ENCODE results near the gene ILK.
A peak's percentile ranks its signal among the peaks of the same experiment; 100 is the strongest.

ILK gene

DNA sequence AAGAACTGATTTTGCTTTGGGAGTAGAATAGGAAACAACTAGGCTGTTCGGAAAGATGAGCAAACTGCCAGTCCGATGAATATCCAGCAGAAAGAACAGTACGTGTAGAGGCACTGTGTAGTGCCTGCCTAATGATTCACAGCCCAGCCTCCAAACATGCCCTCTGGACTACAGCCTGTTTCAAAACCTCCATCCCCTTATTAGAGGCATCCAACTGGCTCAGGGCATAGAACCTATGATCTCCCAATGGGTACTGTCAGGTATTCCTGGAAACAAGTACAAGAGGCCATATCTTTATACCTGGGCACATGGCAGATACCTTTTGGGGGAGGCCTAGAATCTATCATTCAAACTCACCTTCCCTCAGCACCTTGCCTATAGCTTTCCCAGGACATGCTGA lies 5.0 kb upstream of the ILK start:
- Histone ChIP-seq H3K27me3 (ENCODE audit: insufficient read depth, low read length) (no peaks in the 10 kb centered on the region), H3K27ac (ENCODE audit: low read depth, low read length) (no peak overlapping the region), H3K4me1 (ENCODE audit: insufficient read depth, low read length) (peaks cover 6% of the 10 kb centered on the region; the same call in 1 of the 2 replicates), H3K9me3 (ENCODE audit: insufficient read depth, low read depth, low read length) (no peaks in the 10 kb centered on the region), H3K9ac (ENCODE audit: low read depth, low read length) (no peak overlapping the region), H3K36me3 (ENCODE audit: insufficient read depth, low read length) (peaks cover 52% of the 10 kb centered on the region), H3K4me3 (ENCODE audit: low read length) (no peak overlapping the region)
- 96% methylated on average over 3 of the region's 3 CpGs for WGBS

DNA sequence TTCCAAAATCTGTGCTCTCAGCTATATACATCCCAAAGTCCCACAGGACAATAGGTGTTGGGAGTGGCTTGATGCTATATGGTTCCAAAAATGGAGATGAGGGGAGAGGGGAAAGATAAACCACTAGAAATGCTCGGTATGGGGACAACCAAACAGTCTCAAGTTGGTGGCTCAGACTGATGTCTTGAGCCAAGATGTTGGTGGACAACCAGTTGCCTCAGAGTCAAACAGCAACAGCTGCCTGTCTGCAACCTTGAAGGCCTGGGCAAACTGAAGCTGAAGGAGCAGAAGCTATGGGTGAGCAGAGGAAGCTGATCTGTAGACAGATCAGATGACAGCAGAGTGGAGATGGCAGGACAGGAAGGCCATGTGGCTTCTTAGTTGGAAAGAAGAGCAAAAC lies 4.1 kb upstream of the ILK start:
- H3K9ac ChIP-seq (ENCODE audit: low read depth, low read length): no peak overlapping the region
- no peaks in the 10 kb centered on the region for H3K9me3 ChIP-seq (ENCODE audit: insufficient read depth, low read depth, low read length)
- no peak overlapping the region for H3K27ac ChIP-seq (ENCODE audit: low read depth, low read length)
- H3K4me1 ChIP-seq (ENCODE audit: insufficient read depth, low read length): peaks cover 6% of the 10 kb centered on the region; the same call in 1 of the 2 replicates
- no peak overlapping the region for H3K4me3 ChIP-seq (ENCODE audit: low read length)
- no peaks in the 10 kb centered on the region for H3K27me3 ChIP-seq (ENCODE audit: insufficient read depth, low read length)
- WGBS: 88% methylated on average over 1 of the region's 1 CpG
- H3K36me3 ChIP-seq (ENCODE audit: insufficient read depth, low read length): peaks cover 52% of the 10 kb centered on the region

DNA sequence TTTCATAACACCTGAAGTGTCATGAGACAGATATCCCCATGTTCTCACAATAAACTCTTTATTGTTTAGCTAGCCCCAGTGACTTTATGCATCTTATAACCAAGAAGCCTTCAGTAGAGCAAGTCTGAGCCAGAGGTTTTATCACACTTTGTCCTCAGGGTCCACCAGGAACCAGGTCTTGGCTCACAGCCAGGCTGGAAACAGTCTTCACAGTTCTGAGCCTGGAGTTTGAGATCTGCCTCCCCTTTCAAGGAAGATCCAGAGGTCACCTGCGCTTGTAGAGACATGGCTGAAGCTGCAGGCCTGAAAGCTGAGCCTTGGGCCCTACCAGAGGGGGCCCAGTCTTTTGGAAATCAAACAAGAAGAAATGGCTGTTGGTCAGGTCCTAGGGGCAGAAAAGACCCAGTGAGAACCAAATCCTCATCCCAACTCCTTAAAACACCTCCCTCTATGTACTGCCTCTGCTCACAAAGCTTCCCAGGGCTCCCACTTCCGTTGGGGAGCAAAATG lies 3.6 kb upstream of the ILK start:
- Histone ChIP-seq H3K4me1 (ENCODE audit: insufficient read depth, low read length) (peaks cover 10% of the 10 kb centered on the region), H3K36me3 (ENCODE audit: insufficient read depth, low read length) (peaks cover 52% of the 10 kb centered on the region), H3K4me3 (ENCODE audit: low read length) (no peak overlapping the region), H3K9me3 (ENCODE audit: insufficient read depth, low read depth, low read length) (no peaks in the 10 kb centered on the region), H3K27ac (ENCODE audit: low read depth, low read length) (no peak overlapping the region), H3K27me3 (ENCODE audit: insufficient read depth, low read length) (no peaks in the 10 kb centered on the region), H3K9ac (ENCODE audit: low read depth, low read length) (no peak overlapping the region)
- WGBS: 92% methylated on average over 2 of the region's 2 CpGs

DNA sequence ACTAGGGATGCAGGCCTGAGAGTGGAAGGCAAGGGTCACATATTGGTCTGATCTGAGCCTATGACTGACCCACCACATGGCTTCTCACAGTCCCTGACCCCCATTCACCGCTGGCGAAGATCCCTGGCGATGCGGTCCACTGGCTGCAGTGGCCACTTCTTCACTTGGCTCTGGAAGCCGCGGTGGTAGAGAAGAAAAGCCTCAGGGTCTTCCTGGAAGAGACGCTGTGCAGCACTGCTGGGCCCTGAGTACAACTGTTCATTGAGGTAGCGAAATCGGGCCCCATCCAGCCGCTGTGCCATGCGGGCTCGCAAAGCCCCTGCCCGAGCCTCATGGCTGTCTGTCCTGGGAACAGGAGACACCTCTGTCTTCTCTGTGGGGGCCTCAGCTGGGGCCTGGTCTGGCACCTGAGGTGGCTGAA lies 2.5 kb upstream of the ILK start:
- Histone ChIP-seq H3K9me3 (ENCODE audit: insufficient read depth, low read depth, low read length) (no peaks in the 10 kb centered on the region), H3K4me1 (ENCODE audit: insufficient read depth, low read length) (peaks cover 16% of the 10 kb centered on the region), H3K36me3 (ENCODE audit: insufficient read depth, low read length) (peaks cover 46% of the 10 kb centered on the region), H3K9ac (ENCODE audit: low read depth, low read length) (no peak overlapping the region), H3K27me3 (ENCODE audit: insufficient read depth, low read length) (no peaks in the 10 kb centered on the region), H3K27ac (ENCODE audit: low read depth, low read length) (no peak overlapping the region), H3K4me3 (ENCODE audit: low read length) (no peak overlapping the region)
- WGBS: 97% methylated on average over 13 of the region's 13 CpGs

DNA sequence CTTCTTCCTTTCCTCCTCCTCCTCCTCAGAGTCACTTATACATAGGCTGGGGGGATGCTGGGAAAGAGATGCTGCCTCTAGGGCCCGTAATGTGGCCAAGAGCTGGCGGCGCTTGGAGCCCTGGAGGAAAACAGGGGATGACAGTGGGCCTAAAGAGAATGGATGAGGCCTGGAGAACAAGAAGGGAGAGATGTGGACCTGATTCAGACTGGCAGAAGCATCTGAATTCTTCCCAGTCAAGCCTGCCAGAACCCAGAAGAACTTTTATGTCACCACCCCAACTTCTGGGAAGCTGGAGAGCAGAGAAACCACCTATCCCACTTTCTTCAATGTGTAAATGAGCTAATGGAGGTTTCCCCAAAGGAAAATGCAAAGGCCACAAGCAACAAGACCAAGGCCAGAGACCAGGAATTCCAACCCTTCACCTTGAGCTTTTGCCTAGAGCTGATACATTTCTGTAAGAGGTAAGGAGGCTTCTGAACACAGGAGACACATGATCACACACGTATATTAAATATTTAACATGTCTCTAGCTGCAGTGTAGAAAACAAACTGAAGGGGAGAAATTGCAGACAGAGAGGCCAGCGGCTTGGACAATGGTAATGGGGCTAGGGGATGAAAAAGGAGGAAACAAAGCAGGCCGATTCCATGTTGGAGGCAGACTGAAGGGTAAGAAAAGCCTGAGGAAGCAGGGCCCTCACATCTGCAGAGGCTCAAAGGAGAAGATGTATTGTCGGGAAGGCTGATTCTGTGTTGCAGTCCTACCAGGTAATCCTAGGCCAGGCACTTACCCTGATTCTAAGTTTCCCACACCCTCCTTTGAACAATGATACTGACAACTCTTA lies 1.3 kb upstream of the ILK start:
- Histone ChIP-seq H3K27ac (ENCODE audit: low read depth, low read length) (no peak overlapping the region), H3K9me3 (ENCODE audit: insufficient read depth, low read depth, low read length) (no peaks in the 10 kb centered on the region), H3K9ac (ENCODE audit: low read depth, low read length) (peak overlapping the region; percentile 88), H3K27me3 (ENCODE audit: insufficient read depth, low read length) (no peaks in the 10 kb centered on the region), H3K4me3 (ENCODE audit: low read length) (peak overlapping the region; percentile 81), H3K36me3 (ENCODE audit: insufficient read depth, low read length) (peaks cover 39% of the 10 kb centered on the region), H3K4me1 (ENCODE audit: insufficient read depth, low read length) (peaks cover 27% of the 10 kb centered on the region)
- WGBS: 69% methylated on average over 6 of the region's 7 CpGs

DNA sequence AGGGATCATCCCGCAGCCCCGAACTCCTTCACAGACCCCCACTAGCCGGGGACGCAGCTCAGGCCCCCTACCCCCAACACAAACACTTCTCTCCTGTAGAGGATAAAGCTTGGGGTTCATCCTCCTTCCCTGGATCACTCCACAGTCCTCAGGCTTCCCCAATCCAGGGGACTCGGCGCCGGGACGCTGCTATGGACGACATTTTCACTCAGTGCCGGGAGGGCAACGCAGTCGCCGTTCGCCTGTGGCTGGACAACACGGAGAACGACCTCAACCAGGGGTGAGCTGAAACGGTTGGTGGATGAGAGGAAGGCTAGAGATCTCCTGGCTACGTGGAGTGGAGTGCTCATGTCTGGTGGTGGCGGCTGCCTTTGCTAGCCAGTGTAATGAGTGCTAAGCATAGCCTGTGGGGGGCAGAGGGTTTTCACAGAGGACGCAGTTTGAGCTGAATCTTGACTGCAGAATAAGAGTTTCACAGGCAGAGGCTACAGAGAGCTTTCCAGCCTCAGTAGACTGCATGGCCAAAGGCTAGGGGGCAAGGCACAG lies 580 bp downstream of the ILK start:
- no peaks in the 10 kb centered on the region for H3K27me3 ChIP-seq (ENCODE audit: insufficient read depth, low read length)
- H3K4me1 ChIP-seq (ENCODE audit: insufficient read depth, low read length): peaks cover 31% of the 10 kb centered on the region
- H3K9me3 ChIP-seq (ENCODE audit: insufficient read depth, low read depth, low read length): no peaks in the 10 kb centered on the region
- WGBS: under 1% methylated on average over 20 of the region's 20 CpGs
- H3K27ac ChIP-seq (ENCODE audit: low read depth, low read length): peak overlapping the region; percentile 84
- peaks cover 46% of the 10 kb centered on the region for H3K36me3 ChIP-seq (ENCODE audit: insufficient read depth, low read length)
- H3K9ac ChIP-seq (ENCODE audit: low read depth, low read length): peak overlapping the region; percentile 88
- peak overlapping the region; percentile 81 for H3K4me3 ChIP-seq (ENCODE audit: low read length)

DNA sequence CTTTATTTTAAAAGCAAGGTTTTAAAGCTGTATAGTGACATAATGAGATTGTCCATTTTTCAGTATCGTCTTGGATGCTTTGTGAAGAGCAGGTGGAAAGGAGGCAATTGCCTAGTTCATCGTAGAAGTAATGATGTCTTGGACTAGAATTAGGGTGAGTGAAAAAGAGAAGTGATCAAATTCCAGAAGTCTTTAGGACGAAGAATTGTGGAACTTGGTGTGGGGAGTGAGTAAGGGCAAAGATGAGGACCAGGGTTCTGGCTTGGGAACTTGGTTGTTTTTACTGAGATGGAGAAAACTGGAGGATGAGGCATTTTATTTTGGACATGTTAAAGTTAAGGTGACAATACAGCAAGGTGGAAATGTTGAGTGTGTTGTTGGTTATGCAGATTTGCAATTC lies 1.2 kb downstream of the ILK start:
- Histone ChIP-seq H3K27me3 (ENCODE audit: insufficient read depth, low read length) (no peaks in the 10 kb centered on the region), H3K36me3 (ENCODE audit: insufficient read depth, low read length) (peaks cover 47% of the 10 kb centered on the region), H3K4me1 (ENCODE audit: insufficient read depth, low read length) (peaks cover 31% of the 10 kb centered on the region), H3K27ac (ENCODE audit: low read depth, low read length) (peak overlapping the region; percentile 84), H3K4me3 (ENCODE audit: low read length) (peak overlapping the region; percentile 81), H3K9ac (ENCODE audit: low read depth, low read length) (peak overlapping the region; percentile 88), H3K9me3 (ENCODE audit: insufficient read depth, low read depth, low read length) (no peaks in the 10 kb centered on the region)
- 61% methylated on average over 3 of the region's 3 CpGs for WGBS

DNA sequence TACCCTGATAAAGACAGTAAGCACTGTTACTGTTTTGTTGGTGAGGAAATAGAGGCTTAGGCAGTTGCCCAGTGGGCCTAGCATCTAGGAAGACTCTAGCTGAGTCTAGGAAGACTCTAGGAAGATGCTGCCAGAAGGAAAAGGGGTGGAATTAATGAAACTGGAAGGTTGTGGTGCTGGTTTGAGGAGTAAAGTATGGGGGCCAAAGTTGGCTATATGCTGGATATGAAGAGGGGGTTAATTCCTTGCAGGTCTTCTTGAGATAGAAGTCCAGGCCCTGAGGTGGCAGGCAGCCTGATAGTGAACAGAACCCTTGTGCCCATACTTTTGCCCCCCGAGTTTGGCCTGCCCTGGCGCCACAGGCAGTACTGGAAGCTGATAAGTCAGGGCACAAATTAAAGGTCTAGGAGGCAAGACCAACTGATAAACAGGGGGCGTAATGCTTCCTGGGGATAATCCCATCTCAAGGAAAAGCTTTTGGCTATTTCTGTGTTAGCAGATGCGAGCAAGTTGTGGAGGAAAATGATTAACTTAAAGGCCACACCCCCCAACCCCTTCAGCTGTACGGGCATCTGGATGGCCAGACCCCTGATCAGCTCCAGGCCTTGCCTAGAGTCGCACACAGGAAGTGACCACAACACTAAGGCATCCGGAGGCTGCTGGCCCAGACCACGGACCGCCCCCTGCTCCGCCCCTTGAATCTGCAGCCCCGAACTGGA lies 3.1 kb downstream of the ILK start:
- H3K9me3 ChIP-seq (ENCODE audit: insufficient read depth, low read depth, low read length): no peaks in the 10 kb centered on the region
- peaks cover 45% of the 10 kb centered on the region for H3K36me3 ChIP-seq (ENCODE audit: insufficient read depth, low read length)
- H3K9ac ChIP-seq (ENCODE audit: low read depth, low read length): peak overlapping the region; percentile 48; the same call in 1 of the 2 replicates

DNA sequence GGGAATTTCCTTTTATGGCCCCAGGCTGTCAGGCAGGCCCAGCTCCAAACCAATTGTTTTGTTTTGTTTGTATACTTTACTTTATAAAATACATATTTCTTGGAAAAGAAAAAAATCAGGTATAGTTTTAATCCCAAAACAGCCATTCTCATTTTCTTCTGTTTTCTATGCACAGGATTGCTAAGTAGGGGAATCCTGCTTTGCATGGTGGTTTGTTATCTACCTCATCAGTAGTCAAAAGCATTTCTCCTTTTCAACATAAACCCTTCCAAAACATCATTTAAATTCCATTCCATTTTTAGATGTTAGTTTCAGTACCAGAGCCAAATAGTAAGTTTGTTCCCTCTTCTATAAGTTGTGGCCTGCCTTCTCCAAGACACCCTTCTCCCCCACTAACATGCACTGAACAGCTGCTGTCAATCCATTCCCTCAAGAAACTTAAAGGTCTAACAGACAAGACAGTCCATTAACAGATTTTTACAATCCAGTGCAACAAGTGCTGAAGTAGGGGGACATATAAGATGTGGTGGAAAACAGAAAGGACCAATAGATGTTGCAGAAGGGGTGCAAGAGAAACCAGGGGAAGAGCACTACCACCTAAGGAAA lies 3.7 kb downstream of the ILK start:
- Histone ChIP-seq H3K27ac (ENCODE audit: low read depth, low read length) (peak overlapping the region; percentile 78), H3K9ac (ENCODE audit: low read depth, low read length) (peak overlapping the region; percentile 66; the same call in 1 of the 2 replicates), H3K4me1 (ENCODE audit: insufficient read depth, low read length) (peaks cover 34% of the 10 kb centered on the region), H3K4me3 (ENCODE audit: low read length) (peak overlapping the region; percentile 6; the same call in 1 of the 2 replicates), H3K36me3 (ENCODE audit: insufficient read depth, low read length) (peaks cover 44% of the 10 kb centered on the region), H3K9me3 (ENCODE audit: insufficient read depth, low read depth, low read length) (no peaks in the 10 kb centered on the region), H3K27me3 (ENCODE audit: insufficient read depth, low read length) (no peaks in the 10 kb centered on the region)

More for the DNA sequence above, 3.1 kb downstream of the ILK start:
- Histone ChIP-seq H3K27me3 (ENCODE audit: insufficient read depth, low read length) (no peaks in the 10 kb centered on the region), H3K4me1 (ENCODE audit: insufficient read depth, low read length) (peaks cover 36% of the 10 kb centered on the region), H3K27ac (ENCODE audit: low read depth, low read length) (peak overlapping the region; percentile 90), H3K4me3 (ENCODE audit: low read length) (peak overlapping the region; percentile 31)
- 26% methylated on average over 11 of the region's 11 CpGs for WGBS

DNA sequence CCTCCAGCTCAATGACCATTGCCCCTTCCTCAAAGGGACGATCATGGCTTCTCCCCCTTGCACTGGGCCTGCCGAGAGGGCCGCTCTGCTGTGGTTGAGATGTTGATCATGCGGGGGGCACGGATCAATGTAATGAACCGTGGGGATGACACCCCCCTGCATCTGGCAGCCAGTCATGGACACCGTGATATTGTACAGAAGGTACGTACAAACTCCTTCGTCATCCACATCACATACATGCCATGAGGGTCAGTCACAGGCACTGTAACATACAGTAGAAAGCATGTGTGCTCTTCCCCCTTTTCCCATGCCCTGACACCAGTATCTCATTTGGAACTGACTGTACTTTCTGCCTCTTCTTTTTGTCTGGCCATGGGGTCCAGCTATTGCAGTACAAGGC lies 4.4 kb downstream of the ILK start:
- no peak overlapping the region for H3K4me3 ChIP-seq (ENCODE audit: low read length)
- peak overlapping the region; percentile 78; the same call in 1 of the 2 replicates for H3K27ac ChIP-seq (ENCODE audit: low read depth, low read length)
- no peaks in the 10 kb centered on the region for H3K27me3 ChIP-seq (ENCODE audit: insufficient read depth, low read length)
- no peak overlapping the region for H3K9ac ChIP-seq (ENCODE audit: low read depth, low read length)
- H3K9me3 ChIP-seq (ENCODE audit: insufficient read depth, low read depth, low read length): no peaks in the 10 kb centered on the region
- WGBS: 90% methylated on average over 9 of the region's 9 CpGs
- peaks cover 44% of the 10 kb centered on the region for H3K36me3 ChIP-seq (ENCODE audit: insufficient read depth, low read length)
- H3K4me1 ChIP-seq (ENCODE audit: insufficient read depth, low read length): peaks cover 32% of the 10 kb centered on the region

All from HUES64 (cell line).